HG03342 (cell line): ENCODE results near the gene ULBP1.
"Not testable (repeated sequence)": the region's sequence is repeated elsewhere in the genome, so short reads cannot be mapped to it uniquely, and the experiment has no call there.

Source experiments
- ATAC-seq: cut with Tn5 transposase; IDR thresholded peaks from one replicate; pipeline ENCODE4 v1.9.1; 2021; ENCODE audit warnings: mild to moderate bottlenecking, moderate library complexity; ENCODE audit not compliant: unreplicated experiment

Gene ULBP1

GRCh38 chr6:149933036-149933435, 30.7 kb upstream of the ULBP1 start:
- ATAC-seq = no peak

- ATAC-seq = no peak
Observed at GRCh38 chr6:149933461-149933860, 30.3 kb upstream of the ULBP1 start.

- ATAC-seq = no peak
Observed at GRCh38 chr6:149934249-149935156, 29.2 kb upstream of the ULBP1 start.

- no peak for ATAC-seq
Observed at GRCh38 chr6:149935246-149935645, 28.5 kb upstream of the ULBP1 start.

GRCh38 chr6:149935668-149936067, 28.1 kb upstream of the ULBP1 start:
- ATAC-seq = no peak

- ATAC-seq = no peak
Observed at GRCh38 chr6:149936743-149937142, 27.0 kb upstream of the ULBP1 start.

- not testable (repeated sequence) for ATAC-seq
Observed at GRCh38 chr6:149938013-149938570, 25.7 kb upstream of the ULBP1 start.

GRCh38 chr6:149938571-149939355, 25.0 kb upstream of the ULBP1 start:
- ATAC-seq = peak; percentile 79

GRCh38 chr6:149939356-149939648, 24.4 kb upstream of the ULBP1 start:
- no peak for ATAC-seq

GRCh38 chr6:149939909-149940671, 23.7 kb upstream of the ULBP1 start:
- no peak for ATAC-seq

- no peak for ATAC-seq
Observed at GRCh38 chr6:149940672-149940982, 23.1 kb upstream of the ULBP1 start.

GRCh38 chr6:149941583-149942460, 21.9 kb upstream of the ULBP1 start, which contains the start of gene ULBP2:
TSS of gene ULBP2 (plus strand) at chr6:149942014. CDS start at chr6:149942073, 59 bp downstream.
- ATAC-seq = peak; percentile 31

- ATAC-seq = no peak
Observed at GRCh38 chr6:149942461-149942829, 21.3 kb upstream of the ULBP1 start.

- not testable (repeated sequence) for ATAC-seq
Observed at GRCh38 chr6:149943321-149943720, 20.4 kb upstream of the ULBP1 start.

- ATAC-seq = not testable (repeated sequence)
Observed at GRCh38 chr6:149945276-149945675, 18.5 kb upstream of the ULBP1 start.

GRCh38 chr6:149946631-149947030, 17.1 kb upstream of the ULBP1 start:
- not testable (repeated sequence) for ATAC-seq

- not testable (repeated sequence) for ATAC-seq
Observed at GRCh38 chr6:149947533-149947932, 16.2 kb upstream of the ULBP1 start.

- no peak for ATAC-seq
Observed at GRCh38 chr6:149948011-149948410, 15.7 kb upstream of the ULBP1 start.

- no peak for ATAC-seq
Observed at GRCh38 chr6:149948616-149949015, 15.1 kb upstream of the ULBP1 start.

GRCh38 chr6:149950423-149950822, 13.3 kb upstream of the ULBP1 start:
- no peak for ATAC-seq
